ENCODE results near the gene ZNF837. TPM values are rescaled to one million over a fixed set of nuclear protein-coding genes. Genes with fewer than 3 reads are reported as not detected.

Gene ZNF837
- total RNA-seq, 1 experiment from 2014 or later: 0.47 TPM

GRCh38 chr19:58394821-58395219 lies 14.0 kb upstream of the ZNF837 start:
- Mint-ChIP-seq H3K9me3 (ENCODE audit: low read depth, unreplicated experiment) (no peaks in the 10 kb centered on the region), H3K4me3 (ENCODE audit: low read depth, unreplicated experiment) (no peak overlapping the region), H3K27me3 (ENCODE audit: unreplicated experiment) (peaks cover 13% of the 10 kb centered on the region), H3K27ac (ENCODE audit: unreplicated experiment) (peak overlapping the region; percentile 93), H3K36me3 (ENCODE audit: insufficient read depth, unreplicated experiment) (peaks cover 81% of the 10 kb centered on the region), H3K4me1 (ENCODE audit: low read depth, unreplicated experiment) (peaks cover 34% of the 10 kb centered on the region)
- DNase-seq: no peak
- intact Hi-C loops (cut with micrococcal nuclease; ENCODE audit: unreplicated experiment): no loop called here
- CTCF ChIA-PET: no interaction called here
- BruUV-seq (replicated peaks): no TSS peak
- no peak for TF ChIP-seq CTCF (IDR thresholded peaks at IDR 0.05; ENCODE audit: unreplicated experiment)

- no peak for TF ChIP-seq CTCF (IDR thresholded peaks at IDR 0.05; ENCODE audit: unreplicated experiment)
- Mint-ChIP-seq H3K27ac (ENCODE audit: unreplicated experiment) (no peak overlapping the region), H3K4me1 (ENCODE audit: low read depth, unreplicated experiment) (peaks cover 43% of the 10 kb centered on the region), H3K27me3 (ENCODE audit: unreplicated experiment) (peaks cover 13% of the 10 kb centered on the region), H3K4me3 (ENCODE audit: low read depth, unreplicated experiment) (no peak overlapping the region), H3K36me3 (ENCODE audit: insufficient read depth, unreplicated experiment) (peaks cover 93% of the 10 kb centered on the region), H3K9me3 (ENCODE audit: low read depth, unreplicated experiment) (no peaks in the 10 kb centered on the region)
- intact Hi-C loops (cut with micrococcal nuclease; ENCODE audit: unreplicated experiment): no loop called here
- CTCF ChIA-PET: no interaction called here
- BruUV-seq (replicated peaks): no TSS peak
- no peak for DNase-seq
These were observed 12.8 kb upstream of the ZNF837 start for GRCh38 chr19:58393725-58394033.

GRCh38 chr19:58392945-58393724 lies 12.3 kb upstream of the ZNF837 start:
- H3K27me3 Mint-ChIP-seq (ENCODE audit: unreplicated experiment): peaks cover 13% of the 10 kb centered on the region
- no peak for TF ChIP-seq CTCF (IDR thresholded peaks at IDR 0.05; ENCODE audit: unreplicated experiment)
- peaks cover 48% of the 10 kb centered on the region for H3K4me1 Mint-ChIP-seq (ENCODE audit: low read depth, unreplicated experiment)
- no peak for DNase-seq
- no peak overlapping the region for H3K4me3 Mint-ChIP-seq (ENCODE audit: low read depth, unreplicated experiment)
- BruUV-seq (replicated peaks): no TSS peak
- H3K36me3 Mint-ChIP-seq (ENCODE audit: insufficient read depth, unreplicated experiment): peaks cover 96% of the 10 kb centered on the region
- intact Hi-C loops (cut with micrococcal nuclease; ENCODE audit: unreplicated experiment): no loop called here
- no peaks in the 10 kb centered on the region for H3K9me3 Mint-ChIP-seq (ENCODE audit: low read depth, unreplicated experiment)
- CTCF ChIA-PET: interaction anchor here (0.6 to 0.8 kb wide), 2 partner anchors 23 to 26 kb away, joined by 3 to 5 read pairs; no protein-coding TSS in a partner anchor
- no peak overlapping the region for H3K27ac Mint-ChIP-seq (ENCODE audit: unreplicated experiment)

- DNase-seq: no peak
- peak overlapping the region; percentile 93 for H3K4me3 Mint-ChIP-seq (ENCODE audit: low read depth, unreplicated experiment)
- H3K27me3 Mint-ChIP-seq (ENCODE audit: unreplicated experiment): no peaks in the 10 kb centered on the region
- intact Hi-C loops (cut with micrococcal nuclease; ENCODE audit: unreplicated experiment): no loop called here
- H3K27ac Mint-ChIP-seq (ENCODE audit: unreplicated experiment): peak overlapping the region; percentile 99
- BruUV-seq (replicated peaks): no TSS peak
- peaks cover 41% of the 10 kb centered on the region for H3K4me1 Mint-ChIP-seq (ENCODE audit: low read depth, unreplicated experiment)
- H3K9me3 Mint-ChIP-seq (ENCODE audit: low read depth, unreplicated experiment): no peaks in the 10 kb centered on the region
- peaks cover 92% of the 10 kb centered on the region for H3K36me3 Mint-ChIP-seq (ENCODE audit: insufficient read depth, unreplicated experiment)
- CTCF ChIA-PET: no interaction called here
- TF ChIP-seq CTCF (IDR thresholded peaks at IDR 0.05; ENCODE audit: unreplicated experiment): no peak
These were observed 7.3 kb upstream of the ZNF837 start for GRCh38 chr19:58388175-58388526.
